ENCODE data around the gene APBA2. TPM values are rescaled to one million over a fixed set of nuclear protein-coding genes. Genes with fewer than 3 reads are reported as not detected.

Gene APBA2
- polyA plus RNA-seq, 2 of the 4 experiments (the other 2 are of a cell fraction): 11.4 to 12.6 TPM

GRCh38 chr15:28937271-28937670 is 51.5 kb downstream of the APBA2 start:
- DNase-seq (ENCODE audit: low read depth in 1 of 2, low spot score in 1 of 2): no peak
- 87% methylated on average over 8 of the region's 8 CpGs for WGBS (ENCODE audit: missing lambda C conversion rate)

GRCh38 chr15:28942046-28942445 is 56.3 kb downstream of the APBA2 start:
- 93% methylated on average over 10 of the region's 10 CpGs for WGBS (ENCODE audit: missing lambda C conversion rate)
- FAIRE-seq: no peak
- CTCF ChIA-PET: interaction anchor here (1.6 kb wide), 1 partner anchor 33 kb away, joined by 3 read pairs; no protein-coding TSS in a partner anchor

More at GRCh38 chr15:28937271-28937670, 51.5 kb downstream of the APBA2 start:
- TF ChIP-seq CHD4 (IDR thresholded peaks at IDR 0.05; ENCODE audit: borderline replicate concordance) (no peak), RCOR1 (IDR thresholded peaks at IDR 0.05; ENCODE audit: low read depth, low read length) (no peak), POLR2A (IDR thresholded peaks at IDR 0.05; ENCODE audit: low read length) (no peak), FOSL2 (IDR thresholded peaks at IDR 0.05) (no peak), FOSL2 (CRISPR knock-in tag; IDR thresholded peaks at IDR 0.05) (no peak), NPAS2 (CRISPR knock-in tag; IDR thresholded peaks at IDR 0.05; ENCODE audit: borderline replicate concordance) (no peak)
- no peak for FAIRE-seq
- no peak for ATAC-seq
- ChIA-PET CTCF (interaction anchor here (0.6 to 1.5 kb wide), 3 partner anchors 54 to 470 kb away, joined by 3 to 4 read pairs (median 3); no protein-coding TSS in a partner anchor), POLR2A (no interaction called here)
- Histone ChIP-seq H3K9me3 (no peaks in the 10 kb centered on the region), H3K27ac (no peak overlapping the region), H3K4me2 (no peak overlapping the region), H3K4me1 (no peaks in the 10 kb centered on the region), H3K4me3 (no peak overlapping the region)

GRCh38 chr15:28942571-28942970 is 56.8 kb downstream of the APBA2 start:
- Histone ChIP-seq H3K27ac (no peak overlapping the region), H3K4me1 (no peaks in the 10 kb centered on the region), H3K4me2 (no peak overlapping the region), H3K4me3 (no peak overlapping the region), H3K9me3 (no peaks in the 10 kb centered on the region)
- ATAC-seq: no peak
- DNase-seq (ENCODE audit: low read depth in 1 of 2, low spot score in 1 of 2): no peak
- 85% methylated on average over 15 of the region's 15 CpGs for WGBS (ENCODE audit: missing lambda C conversion rate)
- ChIA-PET CTCF (interaction anchor here (0.6 to 1.6 kb wide), 3 partner anchors 12 to 33 kb away, joined by 3 read pairs; no protein-coding TSS in a partner anchor), POLR2A (no interaction called here)
- FAIRE-seq: no peak
- TF ChIP-seq ZC3H11A (IDR thresholded peaks at IDR 0.05) (no peak), TP53 (CRISPR knock-in tag; IDR thresholded peaks at IDR 0.05) (no peak), SMC3 (IDR thresholded peaks at IDR 0.05) (no peak)

More at GRCh38 chr15:28942046-28942445, 56.3 kb downstream of the APBA2 start:
- no peak overlapping the region for H3K4me3 ChIP-seq
- ATAC-seq (no peak), DNase-seq (ENCODE audit: low read depth in 1 of 2, low spot score in 1 of 2) (no peak)
- H3K27ac ChIP-seq: no peak overlapping the region
- H3K4me1 ChIP-seq: no peaks in the 10 kb centered on the region
- POLR2A ChIA-PET: no interaction called here
- no peaks in the 10 kb centered on the region for H3K9me3 ChIP-seq
- TF ChIP-seq CBX2 (IDR thresholded peaks at IDR 0.05; ENCODE audit: borderline replicate concordance, low read depth) (no peak), HES2 (IDR thresholded peaks at IDR 0.05) (no peak), KDM5A (IDR thresholded peaks at IDR 0.05) (no peak), HDAC2 (IDR thresholded peaks at IDR 0.05) (no peak), TFCP2L1 (CRISPR knock-in tag; IDR thresholded peaks at IDR 0.05) (no peak), ESRRA (IDR thresholded peaks at IDR 0.05; ENCODE audit: borderline replicate concordance, low read length) (no peak)
- H3K4me2 ChIP-seq: no peak overlapping the region

GRCh38 chr15:28943146-28943545 is 57.4 kb downstream of the APBA2 start:
- ATAC-seq: no peak
- Histone ChIP-seq H3K4me2 (no peak overlapping the region), H3K4me3 (no peak overlapping the region), H3K9me3 (no peaks in the 10 kb centered on the region), H3K27ac (no peak overlapping the region), H3K4me1 (no peaks in the 10 kb centered on the region)
- no peak for FAIRE-seq
- DNase-seq (ENCODE audit: low read depth in 1 of 2, low spot score in 1 of 2): no peak
- ChIA-PET POLR2A (no interaction called here), CTCF (interaction anchor here (1.0 to 1.6 kb wide), 2 partner anchors 15 to 32 kb away, joined by 3 read pairs; no protein-coding TSS in a partner anchor)
- 93% methylated on average over 8 of the region's 8 CpGs for WGBS (ENCODE audit: missing lambda C conversion rate)
- TF ChIP-seq SMC3 (IDR thresholded peaks at IDR 0.05): no peak
- no peak for TF ChIP-seq ZSCAN20 (CRISPR knock-in tag; IDR thresholded peaks at IDR 0.05)
- no peak for TF ChIP-seq RNF2 (IDR thresholded peaks at IDR 0.05; ENCODE audit: borderline replicate concordance, low read depth)
- TF ChIP-seq HOXB5 (CRISPR knock-in tag; IDR thresholded peaks at IDR 0.05): no peak
- TF ChIP-seq HOXA7 (CRISPR knock-in tag; IDR thresholded peaks at IDR 0.05): no peak
- no peak for TF ChIP-seq MAZ (IDR thresholded peaks at IDR 0.05; ENCODE audit: borderline replicate concordance, low read depth, low read length)
- TF ChIP-seq ZFP36 (IDR thresholded peaks at IDR 0.05; ENCODE audit: borderline replicate concordance, partially characterized antibody): no peak
- TF ChIP-seq FOXS1 (CRISPR knock-in tag; IDR thresholded peaks at IDR 0.05): no peak
- no peak for TF ChIP-seq HDAC2 (IDR thresholded peaks at IDR 0.05)
- TF ChIP-seq CEBPB (IDR thresholded peaks at IDR 0.05): no peak
- TF ChIP-seq NR3C1 (IDR thresholded peaks at IDR 0.05): no peak
- TF ChIP-seq EHF (CRISPR knock-in tag; IDR thresholded peaks at IDR 0.05): no peak
- TF ChIP-seq CBX2 (IDR thresholded peaks at IDR 0.05; ENCODE audit: borderline replicate concordance, low read depth): no peak
- no peak for TF ChIP-seq NPAS2 (CRISPR knock-in tag; IDR thresholded peaks at IDR 0.05; ENCODE audit: borderline replicate concordance)
- TF ChIP-seq SREBF2 (IDR thresholded peaks at IDR 0.05): no peak
- no peak for TF ChIP-seq MAFK (IDR thresholded peaks at IDR 0.05; ENCODE audit: partially characterized antibody)
- no peak for TF ChIP-seq RFX5 (IDR thresholded peaks at IDR 0.05)
